AG10803 (cell line): ENCODE results near the gene SYCP2.

Experiments used
- DNase-seq: peaks from one replicate; pipeline ENCODE4 v3.0.0; 2010; ENCODE audit warnings: low read depth
- H3K4me3 ChIP-seq: 2 replicates; pipeline ENCODE4 v1.5.1; 2011; ENCODE audit warnings: mild to moderate bottlenecking, low read length, control low read depth
- TF ChIP-seq, protein P1 (sequence below): conservative IDR thresholded peaks from 2 replicates; pipeline ENCODE4 v1.5.1; 2011; ENCODE audit warnings: mild to moderate bottlenecking, low read length, control low read depth, inconsistent platforms

The SYCP2 gene

DNA sequence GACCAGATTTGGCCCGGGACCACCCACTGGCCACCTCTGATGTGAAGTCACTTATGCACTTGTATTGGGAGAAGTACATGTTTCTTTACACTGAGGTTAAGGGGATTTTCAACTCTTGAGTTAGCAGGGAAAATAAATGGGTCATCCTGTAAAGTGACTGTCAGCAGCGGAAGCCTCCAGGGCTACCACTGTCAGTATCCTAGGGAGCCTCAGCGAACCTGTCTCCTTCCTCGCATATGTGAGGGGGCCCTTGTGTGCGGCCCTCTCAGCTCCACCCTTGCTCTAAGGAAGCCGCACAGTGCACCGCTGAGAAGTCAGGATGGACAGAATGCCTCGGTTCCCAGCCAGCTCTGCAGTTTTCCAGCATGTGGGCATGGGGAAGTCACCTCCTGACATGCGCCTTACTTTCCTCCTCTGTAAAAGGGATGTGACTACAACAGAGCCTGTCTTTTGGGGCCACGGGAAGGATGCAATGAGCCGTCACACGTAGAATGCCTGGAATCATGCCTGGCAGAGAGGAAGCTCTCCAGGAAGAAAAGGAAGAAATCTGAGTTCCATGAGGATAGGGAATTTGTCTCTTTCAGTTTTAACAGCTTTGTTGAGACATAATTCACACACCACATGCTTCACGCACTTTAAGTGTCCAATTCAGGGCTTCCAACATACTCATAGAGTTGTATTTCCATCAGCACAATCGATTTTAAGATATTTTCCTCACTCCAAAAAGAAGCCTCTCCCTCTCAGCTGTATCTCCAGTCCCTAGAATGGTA is 115.4 kb downstream of the SYCP2 start:
- no peak overlapping the region for H3K4me3 ChIP-seq
- TF ChIP-seq, protein P1, sequence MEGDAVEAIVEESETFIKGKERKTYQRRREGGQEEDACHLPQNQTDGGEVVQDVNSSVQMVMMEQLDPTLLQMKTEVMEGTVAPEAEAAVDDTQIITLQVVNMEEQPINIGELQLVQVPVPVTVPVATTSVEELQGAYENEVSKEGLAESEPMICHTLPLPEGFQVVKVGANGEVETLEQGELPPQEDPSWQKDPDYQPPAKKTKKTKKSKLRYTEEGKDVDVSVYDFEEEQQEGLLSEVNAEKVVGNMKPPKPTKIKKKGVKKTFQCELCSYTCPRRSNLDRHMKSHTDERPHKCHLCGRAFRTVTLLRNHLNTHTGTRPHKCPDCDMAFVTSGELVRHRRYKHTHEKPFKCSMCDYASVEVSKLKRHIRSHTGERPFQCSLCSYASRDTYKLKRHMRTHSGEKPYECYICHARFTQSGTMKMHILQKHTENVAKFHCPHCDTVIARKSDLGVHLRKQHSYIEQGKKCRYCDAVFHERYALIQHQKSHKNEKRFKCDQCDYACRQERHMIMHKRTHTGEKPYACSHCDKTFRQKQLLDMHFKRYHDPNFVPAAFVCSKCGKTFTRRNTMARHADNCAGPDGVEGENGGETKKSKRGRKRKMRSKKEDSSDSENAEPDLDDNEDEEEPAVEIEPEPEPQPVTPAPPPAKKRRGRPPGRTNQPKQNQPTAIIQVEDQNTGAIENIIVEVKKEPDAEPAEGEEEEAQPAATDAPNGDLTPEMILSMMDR, result no peak
- no peak for DNase-seq

DNA sequence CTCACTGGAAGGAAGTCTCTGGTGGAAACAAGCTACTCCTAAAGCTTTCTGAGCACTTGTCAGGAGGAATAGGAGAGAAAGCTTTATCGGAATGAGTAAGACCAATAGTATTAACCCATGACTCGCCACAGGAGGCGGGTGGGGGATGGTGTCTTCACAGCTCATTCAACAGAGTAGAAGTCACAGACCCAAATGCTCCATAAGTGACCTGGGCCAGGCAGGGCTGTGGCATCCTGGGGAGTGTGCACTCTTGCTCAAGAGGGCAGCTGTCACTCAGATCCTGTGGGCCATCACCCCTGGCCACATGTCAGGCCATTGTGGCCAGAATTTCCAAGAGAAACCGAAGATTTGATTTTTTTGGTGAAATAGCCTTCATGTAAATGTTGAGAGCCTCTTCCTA is 116.0 kb downstream of the SYCP2 start:
- H3K4me3 ChIP-seq, result no peak overlapping the region
- TF ChIP-seq, protein P1, result no peak
- DNase-seq, result no peak

GRCh38 chr20:59816146-59816738 is 117.2 kb downstream of the SYCP2 start:
- DNase-seq, result no peak
- H3K4me3 ChIP-seq, result no peak overlapping the region
- TF ChIP-seq, protein P1, result no peak

GRCh38 chr20:59814840-59815340 is 118.5 kb downstream of the SYCP2 start:
- TF ChIP-seq, protein P1, result no peak
- H3K4me3 ChIP-seq, result no peak overlapping the region
- no peak for DNase-seq

DNA sequence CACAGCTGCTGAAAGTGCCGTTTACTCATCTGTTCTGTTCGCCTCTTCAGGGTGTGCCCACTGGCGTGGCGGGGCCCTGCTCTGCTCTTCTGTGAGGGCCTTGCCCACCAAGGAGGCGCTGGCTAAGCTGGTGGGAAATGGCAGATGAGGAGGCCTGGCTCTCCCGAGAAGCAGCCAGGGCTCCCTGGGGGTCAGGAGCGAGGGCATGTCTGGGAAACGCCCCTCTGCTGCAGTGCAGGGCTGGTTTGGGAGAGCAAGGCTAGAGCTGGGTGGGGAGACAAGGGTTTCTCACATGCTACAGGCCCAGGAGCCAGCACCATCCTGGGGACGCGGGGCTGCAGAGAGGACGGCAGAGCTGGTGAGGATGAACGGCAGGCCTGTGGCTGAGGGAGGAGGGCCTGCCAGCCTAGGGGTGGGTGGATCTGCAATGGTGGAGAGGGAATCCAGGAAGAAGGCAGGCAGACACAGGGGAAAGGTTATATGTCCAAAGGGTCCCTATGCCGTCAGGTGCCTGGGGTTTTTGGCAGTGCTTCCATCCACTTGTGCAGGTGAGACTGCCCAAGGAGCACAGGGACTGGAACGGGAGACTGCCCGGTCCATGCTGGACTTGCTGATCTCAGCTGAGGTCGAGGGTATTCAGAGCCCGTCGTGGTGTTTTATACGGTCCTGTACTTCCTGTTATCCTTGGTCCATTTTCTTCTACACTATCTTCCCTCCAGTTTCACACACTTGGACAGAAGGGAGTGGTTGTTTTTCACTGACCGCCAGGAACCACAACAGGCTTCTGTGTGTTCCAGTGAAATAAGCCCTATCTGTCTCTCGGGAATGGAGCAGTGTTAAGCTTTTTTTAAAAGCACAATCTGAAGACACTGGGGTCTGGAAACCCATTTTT is 119.2 kb downstream of the SYCP2 start:
- TF ChIP-seq, protein P1, result no peak
- no peak for DNase-seq
- H3K4me3 ChIP-seq, result no peak overlapping the region
